ENCODE measurements around the gene LRRC4B.
"Not testable (repeated sequence)": the region's sequence is repeated elsewhere in the genome, so short reads cannot be mapped to it uniquely, and the experiment has no call there.

Gene LRRC4B

GRCh38 chr19:50479761-50480251 lies 88.4 kb downstream of the LRRC4B start:
- peaks cover 20% of the 10 kb centered on the region for H3K4me1 Mint-ChIP-seq (ENCODE audit: low read depth)
- H3K27ac Mint-ChIP-seq, result no peak overlapping the region
- peaks cover 82% of the 10 kb centered on the region for H3K36me3 Mint-ChIP-seq (ENCODE audit: low read depth)
- H3K9me3 Mint-ChIP-seq, result no peaks in the 10 kb centered on the region
- H3K27me3 Mint-ChIP-seq, result peaks cover 4% of the 10 kb centered on the region
- H3K4me3 Mint-ChIP-seq, result no peak overlapping the region
- intact Hi-C loops (cut with micrococcal nuclease), result no loop called here

GRCh38 chr19:50478901-50479715 lies 89.1 kb downstream of the LRRC4B start:
- H3K4me1 Mint-ChIP-seq (ENCODE audit: low read depth), result peaks cover 20% of the 10 kb centered on the region
- no peak overlapping the region for H3K27ac Mint-ChIP-seq
- peaks cover 75% of the 10 kb centered on the region for H3K36me3 Mint-ChIP-seq (ENCODE audit: low read depth)
- H3K4me3 Mint-ChIP-seq, result no peak overlapping the region
- peaks cover 4% of the 10 kb centered on the region for H3K27me3 Mint-ChIP-seq
- intact Hi-C loops (cut with micrococcal nuclease), result no loop called here
- no peaks in the 10 kb centered on the region for H3K9me3 Mint-ChIP-seq

- Mint-ChIP-seq H3K27ac (peak overlapping the region; percentile 88), H3K4me1 (ENCODE audit: low read depth) (peaks cover 20% of the 10 kb centered on the region), H3K9me3 (no peaks in the 10 kb centered on the region), H3K27me3 (peaks cover 5% of the 10 kb centered on the region), H3K36me3 (ENCODE audit: low read depth) (peaks cover 66% of the 10 kb centered on the region), H3K4me3 (peak overlapping the region; percentile 93)
- intact Hi-C loops (cut with micrococcal nuclease), result no loop called here
Measured at GRCh38 chr19:50477751-50478515, 90.3 kb downstream of the LRRC4B start.

GRCh38 chr19:50476907-50477238 lies 91.4 kb downstream of the LRRC4B start:
- H3K27ac Mint-ChIP-seq, result peak overlapping the region; percentile 88
- peaks cover 56% of the 10 kb centered on the region for H3K36me3 Mint-ChIP-seq (ENCODE audit: low read depth)
- H3K4me1 Mint-ChIP-seq (ENCODE audit: low read depth), result peaks cover 20% of the 10 kb centered on the region
- no peaks in the 10 kb centered on the region for H3K9me3 Mint-ChIP-seq
- peaks cover 5% of the 10 kb centered on the region for H3K27me3 Mint-ChIP-seq
- H3K4me3 Mint-ChIP-seq, result peak overlapping the region; percentile 93
- intact Hi-C loops (cut with micrococcal nuclease), result loop anchor here (1.0 kb wide), 2 partner anchors 34 to 148 kb away; partner anchors contain the start of genes JOSD2 and KCNC3

- H3K36me3 Mint-ChIP-seq (ENCODE audit: low read depth), result peaks cover 51% of the 10 kb centered on the region
- peak within 1 kb of the TSS; percentile 88 for H3K27ac Mint-ChIP-seq
- H3K27me3 Mint-ChIP-seq, result peaks cover 5% of the 10 kb centered on the region
- no peaks in the 10 kb centered on the region for H3K9me3 Mint-ChIP-seq
- intact Hi-C loops (cut with micrococcal nuclease), result loop anchor here (1.0 kb wide), 2 partner anchors 35 to 147 kb away; partner anchors contain the start of genes JOSD2 and KCNC3
- peaks cover 20% of the 10 kb centered on the region for H3K4me1 Mint-ChIP-seq (ENCODE audit: low read depth)
- peak within 1 kb of the TSS; percentile 93 for H3K4me3 Mint-ChIP-seq
Measured at GRCh38 chr19:50476224-50476906, 91.9 kb downstream of the LRRC4B start, which contains the start of the genes EMC10 and GARIN5A. EMC10 (plus strand) TSS chr19:50476507; CDS start chr19:50476545, 38 bp downstream. GARIN5A (minus strand) TSS chr19:50476848; CDS start chr19:50476388, 460 bp downstream.

- Mint-ChIP-seq H3K9me3 (no peaks in the 10 kb centered on the region), H3K4me3 (peak overlapping the region; percentile 93), H3K36me3 (ENCODE audit: low read depth) (peaks cover 45% of the 10 kb centered on the region), H3K27ac (peak overlapping the region; percentile 88), H3K4me1 (ENCODE audit: low read depth) (peaks cover 15% of the 10 kb centered on the region), H3K27me3 (peaks cover 5% of the 10 kb centered on the region)
- intact Hi-C loops (cut with micrococcal nuclease), result loop anchor here (1.0 kb wide), 2 partner anchors 36 to 146 kb away; partner anchors contain the start of genes JOSD2 and KCNC3
Measured at GRCh38 chr19:50475736-50476223, 92.5 kb downstream of the LRRC4B start.

GRCh38 chr19:50475101-50475568 lies 93.1 kb downstream of the LRRC4B start:
- Mint-ChIP-seq H3K27ac (peak overlapping the region; percentile 88), H3K4me3 (no peak overlapping the region), H3K4me1 (ENCODE audit: low read depth) (peaks cover 15% of the 10 kb centered on the region), H3K27me3 (peaks cover 5% of the 10 kb centered on the region), H3K36me3 (ENCODE audit: low read depth) (peaks cover 38% of the 10 kb centered on the region), H3K9me3 (no peaks in the 10 kb centered on the region)
- intact Hi-C loops (cut with micrococcal nuclease), result no loop called here

- intact Hi-C loops (cut with micrococcal nuclease), result not testable (repeated sequence)
- peaks cover 14% of the 10 kb centered on the region for H3K27me3 Mint-ChIP-seq
Measured at GRCh38 chr19:50473336-50473735, 94.9 kb downstream of the LRRC4B start.

GRCh38 chr19:50468818-50469217 lies 99.4 kb downstream of the LRRC4B start:
- H3K4me3 Mint-ChIP-seq, result no peak overlapping the region
- H3K36me3 Mint-ChIP-seq (ENCODE audit: low read depth), result no peaks in the 10 kb centered on the region
- H3K4me1 Mint-ChIP-seq (ENCODE audit: low read depth), result no peaks in the 10 kb centered on the region
- no peaks in the 10 kb centered on the region for H3K9me3 Mint-ChIP-seq
- intact Hi-C loops (cut with micrococcal nuclease), result no loop called here
- H3K27me3 Mint-ChIP-seq, result peaks cover 21% of the 10 kb centered on the region
- no peak overlapping the region for H3K27ac Mint-ChIP-seq

More at GRCh38 chr19:50473336-50473735, 94.9 kb downstream of the LRRC4B start:
- H3K4me3 Mint-ChIP-seq, H3K27ac Mint-ChIP-seq, H3K9me3 Mint-ChIP-seq: not testable (repeated sequence)
- Mint-ChIP-seq H3K36me3 (ENCODE audit: low read depth) (peaks cover 20% of the 10 kb centered on the region), H3K4me1 (ENCODE audit: low read depth) (peaks cover 15% of the 10 kb centered on the region)

GRCh38 chr19:50467566-50467965 lies 100.7 kb downstream of the LRRC4B start:
- Mint-ChIP-seq H3K36me3 (ENCODE audit: low read depth) (no peaks in the 10 kb centered on the region), H3K9me3 (no peaks in the 10 kb centered on the region), H3K4me1 (ENCODE audit: low read depth) (no peaks in the 10 kb centered on the region), H3K4me3 (no peak overlapping the region), H3K27ac (no peak overlapping the region), H3K27me3 (peaks cover 22% of the 10 kb centered on the region)
- intact Hi-C loops (cut with micrococcal nuclease), result no loop called here

Measured in dendritic cell treated with granulocyte-macrophage colony-stimulating factor and Interleukin-4, amounts not matched to agents 40 ng/mL and 50 ng/mL, for 4 days (primary cell).